ENCODE results near the gene ALDH3A1. TPM values are rescaled to one million over a fixed set of nuclear protein-coding genes. Genes with fewer than 3 reads are reported as not detected.

ALDH3A1 gene
- total and polyA plus RNA-seq, 2 donors (not counting 3 experiments of a cell fraction or from before 2014, with no cell fraction given): 0.11 to 1.2 TPM

DNA sequence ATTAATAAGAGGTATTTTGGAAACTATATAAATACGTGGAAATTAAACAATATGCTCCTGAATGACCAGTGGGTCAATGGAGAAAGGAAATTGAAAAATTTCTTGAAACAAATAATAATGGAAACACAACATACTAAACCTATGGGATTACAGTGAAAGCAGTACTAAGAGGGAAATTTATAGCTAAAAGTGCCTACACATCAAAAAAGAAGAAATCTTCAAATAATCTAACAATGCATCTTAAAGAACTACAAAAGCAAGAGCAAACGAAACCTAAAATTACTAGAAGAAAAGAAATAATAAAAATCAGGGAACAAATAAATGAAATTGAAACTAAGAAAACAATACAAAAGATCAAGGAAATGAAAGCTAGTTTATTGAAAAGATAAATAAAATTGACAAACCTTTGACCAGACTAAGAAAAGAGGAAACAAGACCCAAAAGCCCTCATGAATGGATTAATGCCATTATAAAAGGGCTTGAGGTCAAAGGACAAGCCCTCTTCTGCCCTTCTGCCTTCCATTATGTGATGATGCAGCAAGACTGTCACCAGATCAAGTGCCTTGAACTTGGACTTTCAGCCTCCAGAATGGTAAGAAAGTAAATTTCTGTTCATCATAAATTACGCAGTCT lies 43.9 kb upstream of the ALDH3A1 start:
- Histone ChIP-seq H3K4me3 (replicated peaks in 1 of 3; ENCODE audit: insufficient read depth in 1 of 3, low read depth in 1 of 3, low read length in 3 of 3) (no peak overlapping the region), H4K20me1 (replicated peaks; ENCODE audit: control insufficient read depth, extremely low read depth, insufficient read depth, low read length) (no peaks in the 10 kb centered on the region), H3K9ac (replicated peaks; ENCODE audit: extremely low read depth, insufficient read depth, low read length) (no peak overlapping the region), H3K4me2 (ENCODE audit: insufficient read depth, low read length) (no peak overlapping the region), H3K9me1 (replicated peaks; ENCODE audit: control insufficient read depth, extremely low read depth, insufficient read depth, low read length) (no peaks in the 10 kb centered on the region), H3K79me2 (ENCODE audit: control insufficient read depth, insufficient read depth, low read length) (no peaks in the 10 kb centered on the region), H2AFZ (ENCODE audit: low read depth, low read length) (no peak overlapping the region), H3K4me1 (ENCODE audit: control insufficient read depth, extremely low read depth, insufficient read depth, low read length) (no peaks in the 10 kb centered on the region), H3K27ac (ENCODE audit: insufficient read depth, low read depth, low read length) (no peak overlapping the region), H3K36me3 (ENCODE audit: control insufficient read depth in 2 of 2, extremely low read depth in 1 of 2, insufficient read depth in 2 of 2, low read length in 2 of 2) (peaks cover 4 to 14% of the 10 kb centered on the region in 2 experiments), H3K27me3 (ENCODE audit: control insufficient read depth in 2 of 2, insufficient read depth in 2 of 2, low read length in 2 of 2) (no peaks in the 10 kb centered on the region), H3K9me3 (replicated peaks; ENCODE audit: control insufficient read depth, insufficient read depth, low read length) (no peaks in the 10 kb centered on the region)
- DNase-seq (ENCODE audit: low read depth, low spot score) (no peak), FAIRE-seq (no peak)
- CTCF ChIA-PET: interaction anchor here (0.8 kb wide), 1 partner anchor 30 kb away, joined by 4 read pairs; no protein-coding TSS in a partner anchor
- dilution Hi-C loops (cut with MboI; ENCODE audit: extremely low pct_ligation_motif_present, low sequenced_read_pairs): no loop called here
- no TSS peak for BruUV-seq (replicated peaks)
- POLR2A ChIA-PET: no interaction called here
- no peak for TF ChIP-seq MAX (IDR thresholded peaks at IDR 0.05; ENCODE audit: insufficient read depth, insufficient read length)
- TF ChIP-seq MYC (IDR thresholded peaks at IDR 0.05; ENCODE audit: low read depth, low read length): no peak
- no peak for TF ChIP-seq POLR2AphosphoS5 (IDR thresholded peaks at IDR 0.05; ENCODE audit: insufficient read depth, low read depth, low read length)
- TF ChIP-seq CTCF (IDR thresholded peaks at IDR 0.05; ENCODE audit: extremely low read depth in 1 of 2, insufficient read depth in 1 of 2, low read depth in 1 of 2, low read length in 2 of 2): no peak
- no peak for TF ChIP-seq POLR2A (IDR thresholded peaks at IDR 0.05; ENCODE audit: low read depth, low read length)
- TF ChIP-seq FOS (IDR thresholded peaks at IDR 0.05; ENCODE audit: borderline replicate concordance, insufficient read depth, low read length): no peak
- TF ChIP-seq JUN (IDR thresholded peaks at IDR 0.05; ENCODE audit: borderline replicate concordance, insufficient read depth, insufficient read length, low read depth): no peak
- intact Hi-C loops (cut with micrococcal nuclease): no loop called here

Measured in endothelial cell of umbilical vein (primary cell).